GM18505 (cell line): ENCODE measurements around the gene SGPP1.
"Not testable (repeated sequence)": the region's sequence is repeated elsewhere in the genome, so short reads cannot be mapped to it uniquely, and the experiment has no call there.

Experiments used
- ATAC-seq: cut with Tn5 transposase; IDR thresholded peaks from one replicate; pipeline ENCODE4 v1.9.1; 2021; ENCODE audit not compliant: unreplicated experiment
- POLR2A ChIP-seq: IDR thresholded peaks from 4 replicates; pipeline ENCODE4 v1.6.1; 2011; ENCODE audit warnings: borderline replicate concordance; ENCODE audit not compliant: insufficient read depth, insufficient read length; ENCODE audit errors: extremely low read depth

The SGPP1 gene

GRCh38 chr14:63656194-63656593, 71.7 kb downstream of the SGPP1 start:
- no peak for ATAC-seq
- TF ChIP-seq POLR2A: no peak

GRCh38 chr14:63654936-63655335, 72.9 kb downstream of the SGPP1 start:
- no peak for TF ChIP-seq POLR2A
- no peak for ATAC-seq

GRCh38 chr14:63654346-63654745, 73.5 kb downstream of the SGPP1 start:
- no peak for ATAC-seq
- TF ChIP-seq POLR2A: no peak

GRCh38 chr14:63652406-63652805, 75.5 kb downstream of the SGPP1 start:
- no peak for TF ChIP-seq POLR2A
- ATAC-seq: no peak

GRCh38 chr14:63650256-63650952, 77.5 kb downstream of the SGPP1 start:
- no peak for TF ChIP-seq POLR2A
- no peak for ATAC-seq

GRCh38 chr14:63647696-63648410, 80.0 kb downstream of the SGPP1 start:
- no peak for TF ChIP-seq POLR2A
- ATAC-seq: peak; percentile 51

- no peak for ATAC-seq
- no peak for TF ChIP-seq POLR2A
These were observed 83.1 kb downstream of the SGPP1 start for GRCh38 chr14:63644741-63645140.

- ATAC-seq: no peak
- TF ChIP-seq POLR2A: no peak
These were observed 85.0 kb downstream of the SGPP1 start for GRCh38 chr14:63642656-63643382.

GRCh38 chr14:63642229-63642611, 85.6 kb downstream of the SGPP1 start:
- TF ChIP-seq POLR2A: no peak
- ATAC-seq: peak; percentile 63

GRCh38 chr14:63641473-63642228, 86.2 kb downstream of the SGPP1 start, which contains the start of gene WDR89:
WDR89 (minus strand) TSS chr14:63641871; CDS start chr14:63599942, 41,929 bp downstream.
- TF ChIP-seq POLR2A: peak; percentile 89
- peak; percentile 83 for ATAC-seq

- ATAC-seq: no peak
- TF ChIP-seq POLR2A: no peak
These were observed 89.4 kb downstream of the SGPP1 start for GRCh38 chr14:63638493-63638892.

GRCh38 chr14:63636094-63636635, 91.7 kb downstream of the SGPP1 start:
- not testable (repeated sequence) for ATAC-seq
